CD14-positive monocyte (primary cell): Measurements from ENCODE around the gene CDH4. TPM values are rescaled to one million over a fixed set of nuclear protein-coding genes. Genes with fewer than 3 reads are reported as not detected.

Source experiments
- DNase-seq, 3 donors: peaks; one replicate each; pipeline ENCODE4 v3.0.0-alpha.2; 2011 to 2022
- H2AFZ ChIP-seq: 2 replicates; pipeline ENCODE4 v1.6.0; 2012; ENCODE audit warnings: mild to moderate bottlenecking, low read depth, low read length, inconsistent platforms; ENCODE audit not compliant: insufficient read depth, poor library complexity, severe bottlenecking
- H3K27ac ChIP-seq, 2 donors: 1 replicate in 1 of 2; 2 replicates in 1 of 2; pipeline ENCODE4 v1.5.1; 2012 to 2013; ENCODE audit warnings: low read length in 2 of 2, control low read depth in 1 of 2, inconsistent platforms in 1 of 2, low read depth in 1 of 2, mild to moderate bottlenecking in 1 of 2
- H3K27me3 ChIP-seq, 2 donors: one replicate each; pipeline versions ENCODE4 v1.6.0 to v1.6.1; 2011 to 2013; ENCODE audit warnings: low read length in 2 of 2; ENCODE audit not compliant: control insufficient read depth in 2 of 2, insufficient read depth in 2 of 2
- H3K36me3 ChIP-seq, 2 donors: replicated peaks in 1 of 2; 1 replicate in 1 of 2; 2 replicates in 1 of 2; pipeline versions ENCODE4 v1.5.1 to v1.6.1; 2012 to 2013; ENCODE audit warnings: low read length in 2 of 2, control low read depth in 1 of 2, inconsistent platforms in 1 of 2, mild to moderate bottlenecking in 1 of 2; ENCODE audit not compliant: insufficient read depth in 2 of 2, control insufficient read depth in 1 of 2
- H3K4me1 ChIP-seq, 2 donors: 1 replicate in 1 of 2; 2 replicates in 1 of 2; pipeline versions ENCODE4 v1.5.1 to v1.6.1; 2012 to 2013; ENCODE audit warnings: low read length in 2 of 2, control low read depth in 1 of 2, inconsistent platforms in 1 of 2, mild to moderate bottlenecking in 1 of 2, moderate library complexity in 1 of 2; ENCODE audit not compliant: insufficient read depth in 2 of 2, control insufficient read depth in 1 of 2
- H3K4me2 ChIP-seq: replicated peaks from 2 replicates; pipeline ENCODE3; 2012; ENCODE audit warnings: low read length, moderate library complexity, mild to moderate bottlenecking; ENCODE audit not compliant: poor library complexity, severe bottlenecking; ENCODE audit errors: extremely low read depth
- H3K4me3 ChIP-seq, 3 experiments: fragments of 200-600 bp in 1 of 3; sonication (generic) in 1 of 3; replicated peaks in 1 of 3; 1 replicate in 2 of 3; 2 replicates in 1 of 3; pipeline ENCODE4 v1.5.1; 2011 to 2013; ENCODE audit warnings: low read length in 3 of 3, mild to moderate bottlenecking in 3 of 3, control low read depth in 2 of 3, low read depth in 2 of 3, inconsistent platforms in 1 of 3, moderate library complexity in 1 of 3
- H3K79me2 ChIP-seq: 2 replicates; pipeline ENCODE4 v1.6.0; 2012; ENCODE audit warnings: mild to moderate bottlenecking, control low read depth, inconsistent platforms, low read length, moderate library complexity; ENCODE audit not compliant: insufficient read depth
- H3K9ac ChIP-seq: 2 replicates; pipeline ENCODE4 v1.6.0; 2017; ENCODE audit warnings: low read length, mild to moderate bottlenecking; ENCODE audit not compliant: insufficient read depth, poor library complexity, severe bottlenecking
- H3K9me3 ChIP-seq, 2 donors: replicated peaks in 1 of 2; 1 replicate in 1 of 2; 2 replicates in 1 of 2; pipeline versions ENCODE4 v1.5.1 to v1.6.1; 2012 to 2013; ENCODE audit warnings: low read length in 2 of 2, control low read depth in 1 of 2; ENCODE audit not compliant: control insufficient read depth in 1 of 2, insufficient read depth in 1 of 2
- H4K20me1 ChIP-seq: 2 replicates; pipeline ENCODE4 v1.6.0; 2012; ENCODE audit warnings: mild to moderate bottlenecking, low read length, control low read depth, moderate library complexity; ENCODE audit not compliant: insufficient read depth
- H3K27ac Mint-ChIP-seq, 7 donors: one replicate each; pipeline ENCODE4 v1.8.0; 2020; ENCODE audit warnings: mild to moderate bottlenecking in 7 of 7, mixed read lengths in 7 of 7, moderate library complexity in 6 of 7, inconsistent platforms in 2 of 7
- H3K27me3 Mint-ChIP-seq, 3 donors: one replicate each; pipeline ENCODE4 v1.8.0; 2021 to 2022; ENCODE audit warnings: low read depth in 3 of 3, mild to moderate bottlenecking in 3 of 3, mixed read lengths in 3 of 3, moderate library complexity in 3 of 3, inconsistent platforms in 1 of 3
- H3K36me3 Mint-ChIP-seq, 2 donors: one replicate each; pipeline ENCODE4 v1.8.0; 2020; ENCODE audit warnings: mixed read lengths in 2 of 2, inconsistent platforms in 1 of 2, mild to moderate bottlenecking in 1 of 2
- H3K4me1 Mint-ChIP-seq: one replicate; pipeline ENCODE4 v1.8.0; 2020; ENCODE audit warnings: mild to moderate bottlenecking, mixed read lengths
- H3K4me3 Mint-ChIP-seq, 2 donors: one replicate each; pipeline ENCODE4 v1.8.0; 2020; ENCODE audit warnings: mild to moderate bottlenecking in 2 of 2, mixed read lengths in 2 of 2, moderate library complexity in 1 of 2
- H3K9me3 Mint-ChIP-seq, 7 donors: one replicate each; pipeline ENCODE4 v1.8.0; 2020 to 2022; ENCODE audit warnings: mixed read lengths in 7 of 7, mild to moderate bottlenecking in 6 of 7, moderate library complexity in 6 of 7, inconsistent platforms in 2 of 7
- CTCF ChIP-seq: fragments of 200-600 bp; IDR thresholded peaks from one replicate; pipeline ENCODE4 v1.8.0; 2022; ENCODE audit warnings: antibody characterized with exemption, mild to moderate bottlenecking
- WGBS: methylation state at CpG from one replicate; pipeline ENCODE4 v1.1.5; 2013; ENCODE audit warnings: missing lambda C conversion rate; ENCODE audit not compliant: insufficient coverage; 5-methylcytosine and 5-hydroxymethylcytosine counted together
- intact Hi-C, 2 donors: fragments of 100-400 bp; cut with micrococcal nuclease; formaldehyde crosslinking; loops; one replicate each; pipeline versions ENCODE4 v1.15.0 to v1.15.1; 2023
- polyA plus RNA-seq, 3 donors: library from polyadenylated mRNA; depleted of rRNA in 1 of 3; unstranded in 2 of 3; stranded (reverse) in 1 of 3; fragments of 300-500 nt in 2 of 3; fragments of >200 nt in 1 of 3; fragmentation: Illumina TruSeq in 2 of 3; gene quantifications; 1 replicate in 2 of 3; 2 replicates in 1 of 3; pipeline ENCODE4 v1.2.3, GENCODE V29; 2012 to 2021

The CDH4 gene
- polyA plus RNA-seq, 3 donors = not detected

GRCh38 chr20:61932711-61933480, 680.8 kb downstream of the CDH4 start:
- Histone ChIP-seq H2AFZ (no peak overlapping the region), H3K27ac (no peak overlapping the region), H3K4me1 (no peaks in the 10 kb centered on the region), H3K4me2 (no peak overlapping the region), H3K36me3 (no peaks in the 10 kb centered on the region), H3K79me2 (no peaks in the 10 kb centered on the region), H3K9me3 (peaks cover 0 to 53% of the 10 kb centered on the region in 2 donors), H4K20me1 (no peaks in the 10 kb centered on the region), H3K9ac (no peak overlapping the region), H3K27me3 (no peaks in the 10 kb centered on the region), H3K4me3 (no peak overlapping the region)
- Mint-ChIP-seq H3K4me1 (no peaks in the 10 kb centered on the region), H3K36me3 (no peaks in the 10 kb centered on the region), H3K27ac (no peak overlapping the region), H3K4me3 (no peak overlapping the region), H3K9me3 (peaks cover 2 to 22% (median 11%) of the 10 kb centered on the region in 7 donors), H3K27me3 (peaks cover 0 to 3% (median 0%) of the 10 kb centered on the region in 3 donors)
- intact Hi-C loops = no loop called here
- 94% methylated on average over 30 of the region's 38 CpGs for WGBS
- DNase-seq = no peak
- TF ChIP-seq CTCF = no peak

GRCh38 chr20:61933481-61933950, 681.5 kb downstream of the CDH4 start:
- Mint-ChIP-seq H3K9me3 (peaks cover 2 to 17% (median 10%) of the 10 kb centered on the region in 7 donors), H3K36me3 (no peaks in the 10 kb centered on the region), H3K27ac (no peak overlapping the region), H3K4me3 (no peak overlapping the region), H3K4me1 (no peaks in the 10 kb centered on the region), H3K27me3 (peaks cover 0 to 2% (median 0%) of the 10 kb centered on the region in 3 donors)
- H3K4me1 ChIP-seq = no peaks in the 10 kb centered on the region
- no peak overlapping the region for H2AFZ ChIP-seq
- H3K4me3 ChIP-seq = no peak overlapping the region
- intact Hi-C loops = no loop called here
- no peak overlapping the region for H3K4me2 ChIP-seq
- no peaks in the 10 kb centered on the region for H3K27me3 ChIP-seq
- H3K27ac ChIP-seq = no peak overlapping the region
- DNase-seq = no peak
- no peaks in the 10 kb centered on the region for H4K20me1 ChIP-seq
- WGBS = 85% methylated on average over 8 of the region's 17 CpGs
- no peak overlapping the region for H3K9ac ChIP-seq
- H3K9me3 ChIP-seq = peaks cover 0 to 46% of the 10 kb centered on the region in 2 donors
- no peaks in the 10 kb centered on the region for H3K36me3 ChIP-seq
- no peaks in the 10 kb centered on the region for H3K79me2 ChIP-seq
- no peak for TF ChIP-seq CTCF
